HG02798 (cell line): Measurements from ENCODE around the gene SAMD1.
A peak's percentile ranks its signal among the peaks of the same experiment; 100 is the strongest.

ENCODE experiments used
- ATAC-seq: cut with Tn5 transposase; IDR thresholded peaks from one replicate; pipeline ENCODE4 v1.9.1; 2021; ENCODE audit warnings: mild to moderate bottlenecking; ENCODE audit not compliant: unreplicated experiment, poor library complexity

Gene SAMD1

GRCh38 chr19:14091081-14091812 is 696 bp upstream of the SAMD1 start:
- peak; percentile 69 for ATAC-seq

- peak; percentile 26 for ATAC-seq
Measured at GRCh38 chr19:14089662-14090508, 666 bp downstream of the SAMD1 start.

GRCh38 chr19:14089412-14089661 is 1.2 kb downstream of the SAMD1 start:
- no peak for ATAC-seq

GRCh38 chr19:14088634-14089411 is 1.7 kb downstream of the SAMD1 start:
- no peak for ATAC-seq

- ATAC-seq: no peak
Measured at GRCh38 chr19:14086098-14086497, 4.5 kb downstream of the SAMD1 start.

- ATAC-seq: no peak
Measured at GRCh38 chr19:14085309-14085995, 5.1 kb downstream of the SAMD1 start, which contains the start of gene C19orf67. TSS of gene C19orf67 (minus strand) at chr19:14085783. CDS start at chr19:14085627, 156 bp downstream.

GRCh38 chr19:14082675-14082960 is 7.9 kb downstream of the SAMD1 start:
- no peak for ATAC-seq

GRCh38 chr19:14081797-14082674 is 8.5 kb downstream of the SAMD1 start:
- ATAC-seq: no peak

- peak; percentile 92 for ATAC-seq
Measured at GRCh38 chr19:14080887-14081796, 9.4 kb downstream of the SAMD1 start.

GRCh38 chr19:14078411-14078810 is 12.1 kb downstream of the SAMD1 start:
- ATAC-seq: no peak

- no peak for ATAC-seq
Measured at GRCh38 chr19:14073925-14074838, 16.4 kb downstream of the SAMD1 start.

GRCh38 chr19:14073261-14073924 is 17.2 kb downstream of the SAMD1 start:
- peak; percentile 71 for ATAC-seq

GRCh38 chr19:14072535-14073260 is 17.9 kb downstream of the SAMD1 start, which contains the start of gene MISP3:
TSS of gene MISP3 (plus strand) at chr19:14072786. CDS start at chr19:14073310, 524 bp downstream.
- ATAC-seq: peak; percentile 30

- ATAC-seq: no peak
Measured at GRCh38 chr19:14070268-14071050, 20.1 kb downstream of the SAMD1 start.

- ATAC-seq: no peak
Measured at GRCh38 chr19:14066134-14066533, 24.4 kb downstream of the SAMD1 start.

- no peak for ATAC-seq
Measured at GRCh38 chr19:14063105-14063504, 27.4 kb downstream of the SAMD1 start.
